ENCODE data around the gene WWOX. TPM values are rescaled to one million over a fixed set of nuclear protein-coding genes. Genes with fewer than 3 reads are reported as not detected.

WWOX gene
- total RNA-seq, 1 donor from 2014 or later = 106 TPM

DNA sequence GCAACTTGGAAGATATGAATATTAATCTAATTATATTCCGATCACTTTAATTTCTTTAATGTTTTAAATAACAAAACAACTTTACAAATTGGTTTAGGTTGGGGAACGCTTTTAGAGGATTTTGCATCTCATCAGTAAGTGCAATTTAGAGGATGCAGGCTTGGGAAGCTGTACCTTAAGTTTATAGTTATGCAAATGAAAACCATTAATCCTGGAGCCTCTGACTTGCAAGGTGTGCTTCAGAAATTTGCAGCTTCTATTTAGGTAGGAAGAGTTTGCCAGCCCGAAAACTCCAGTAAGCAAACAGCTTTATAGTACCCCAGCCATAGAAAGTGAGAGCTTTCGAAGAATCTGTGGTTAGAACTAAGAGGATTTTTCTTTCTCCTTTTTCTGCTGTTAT lies 954.1 kb downstream of the WWOX start:
- no peaks in the 10 kb centered on the region for H3K4me1 ChIP-seq
- H3K4me3 ChIP-seq = no peak overlapping the region
- no peaks in the 10 kb centered on the region for H3K27me3 ChIP-seq
- intact Hi-C loops (cut with DNase I) = no loop called here
- H3K27ac ChIP-seq = no peak overlapping the region
- H3K36me3 ChIP-seq = no peaks in the 10 kb centered on the region
- TF ChIP-seq, protein P1, sequence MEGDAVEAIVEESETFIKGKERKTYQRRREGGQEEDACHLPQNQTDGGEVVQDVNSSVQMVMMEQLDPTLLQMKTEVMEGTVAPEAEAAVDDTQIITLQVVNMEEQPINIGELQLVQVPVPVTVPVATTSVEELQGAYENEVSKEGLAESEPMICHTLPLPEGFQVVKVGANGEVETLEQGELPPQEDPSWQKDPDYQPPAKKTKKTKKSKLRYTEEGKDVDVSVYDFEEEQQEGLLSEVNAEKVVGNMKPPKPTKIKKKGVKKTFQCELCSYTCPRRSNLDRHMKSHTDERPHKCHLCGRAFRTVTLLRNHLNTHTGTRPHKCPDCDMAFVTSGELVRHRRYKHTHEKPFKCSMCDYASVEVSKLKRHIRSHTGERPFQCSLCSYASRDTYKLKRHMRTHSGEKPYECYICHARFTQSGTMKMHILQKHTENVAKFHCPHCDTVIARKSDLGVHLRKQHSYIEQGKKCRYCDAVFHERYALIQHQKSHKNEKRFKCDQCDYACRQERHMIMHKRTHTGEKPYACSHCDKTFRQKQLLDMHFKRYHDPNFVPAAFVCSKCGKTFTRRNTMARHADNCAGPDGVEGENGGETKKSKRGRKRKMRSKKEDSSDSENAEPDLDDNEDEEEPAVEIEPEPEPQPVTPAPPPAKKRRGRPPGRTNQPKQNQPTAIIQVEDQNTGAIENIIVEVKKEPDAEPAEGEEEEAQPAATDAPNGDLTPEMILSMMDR (IDR thresholded peaks at IDR 0.05) = no peak
- no peak for DNase-seq (ENCODE audit: low spot score in 2 of 2)
- H3K9me3 ChIP-seq = no peaks in the 10 kb centered on the region

DNA sequence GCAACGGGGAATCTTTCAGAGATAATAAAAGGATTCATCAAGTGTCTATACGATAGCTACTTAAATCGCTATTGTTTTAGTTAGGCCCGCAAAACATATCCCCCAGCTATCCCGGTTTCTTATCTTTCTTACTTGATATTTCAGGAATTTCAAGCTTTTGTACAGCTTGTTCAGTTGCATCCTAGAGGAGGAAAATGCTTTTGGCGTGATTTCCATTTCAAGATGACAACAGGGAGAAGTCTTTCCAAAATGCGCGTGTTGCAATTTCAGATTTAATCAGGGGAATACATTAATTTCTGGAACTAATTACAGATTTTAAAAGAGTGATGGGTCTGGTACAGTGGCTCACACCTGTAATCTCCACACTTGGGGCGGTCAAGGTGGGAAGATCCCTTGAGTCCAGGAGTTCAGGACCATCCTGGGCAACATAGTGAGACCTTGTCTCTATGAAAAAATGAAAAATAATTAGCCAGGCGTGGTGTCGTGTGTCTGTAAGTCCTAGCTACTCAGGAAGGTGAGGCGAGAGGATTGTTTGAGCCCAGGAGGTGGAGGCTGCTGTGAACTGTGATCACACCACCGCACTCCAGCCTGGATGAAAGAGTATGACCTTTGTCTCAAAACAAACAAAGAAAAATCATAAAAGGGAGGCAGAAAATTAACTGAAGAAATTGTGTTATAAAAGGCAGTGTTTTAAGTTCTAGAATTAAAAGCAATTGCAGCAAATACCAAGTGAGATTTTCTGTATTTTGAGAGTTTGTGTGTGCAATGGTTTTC lies 954.9 kb downstream of the WWOX start:
- H3K9me3 ChIP-seq = no peaks in the 10 kb centered on the region
- no peaks in the 10 kb centered on the region for H3K4me1 ChIP-seq
- H3K27me3 ChIP-seq = no peaks in the 10 kb centered on the region
- H3K36me3 ChIP-seq = no peaks in the 10 kb centered on the region
- intact Hi-C loops (cut with DNase I) = no loop called here
- TF ChIP-seq, protein P1 (IDR thresholded peaks at IDR 0.05) = no peak
- no peak for DNase-seq (ENCODE audit: low spot score in 2 of 2)
- no peak overlapping the region for H3K27ac ChIP-seq
- H3K4me3 ChIP-seq = no peak overlapping the region

DNA sequence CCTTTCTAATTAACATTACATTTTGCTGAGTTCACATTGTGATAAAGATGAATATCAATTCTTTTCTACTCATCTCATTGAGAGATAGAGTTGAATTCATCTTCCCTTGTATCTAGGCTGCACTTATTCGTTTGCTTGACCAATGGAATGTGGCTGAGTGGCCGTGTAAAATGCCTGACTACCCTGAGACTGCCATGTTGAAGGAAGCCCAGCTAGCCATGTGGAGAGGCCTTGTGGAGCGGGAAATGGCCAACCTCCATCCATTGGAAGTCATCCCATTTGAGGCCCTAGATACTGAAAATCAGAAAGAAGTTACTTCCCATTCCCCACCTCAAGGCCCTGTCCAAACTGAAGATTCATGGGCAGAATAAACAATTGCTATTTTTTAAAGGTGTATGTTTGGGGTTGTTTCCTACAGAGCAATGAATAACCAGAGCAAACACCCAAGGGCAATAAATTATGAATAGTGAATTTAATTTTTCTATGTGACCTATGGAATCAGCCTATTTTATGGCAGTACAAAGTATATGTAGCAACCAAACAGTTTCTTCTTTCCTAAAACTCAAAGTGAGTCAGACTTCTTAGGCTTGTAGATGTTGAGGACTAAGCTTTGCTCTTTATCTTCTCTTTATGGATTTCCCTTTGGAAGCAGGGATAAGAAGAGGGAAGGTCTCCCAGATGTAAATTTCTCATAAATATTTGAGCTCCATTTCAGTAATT lies 956.0 kb downstream of the WWOX start:
- DNase-seq (ENCODE audit: low spot score in 2 of 2) = no peak
- Histone ChIP-seq H3K4me1 (no peaks in the 10 kb centered on the region), H3K4me3 (no peak overlapping the region), H3K27ac (no peak overlapping the region), H3K36me3 (no peaks in the 10 kb centered on the region), H3K9me3 (no peaks in the 10 kb centered on the region), H3K27me3 (no peaks in the 10 kb centered on the region)
- TF ChIP-seq, protein P1 (IDR thresholded peaks at IDR 0.05) = no peak
- intact Hi-C loops (cut with DNase I) = no loop called here

DNA sequence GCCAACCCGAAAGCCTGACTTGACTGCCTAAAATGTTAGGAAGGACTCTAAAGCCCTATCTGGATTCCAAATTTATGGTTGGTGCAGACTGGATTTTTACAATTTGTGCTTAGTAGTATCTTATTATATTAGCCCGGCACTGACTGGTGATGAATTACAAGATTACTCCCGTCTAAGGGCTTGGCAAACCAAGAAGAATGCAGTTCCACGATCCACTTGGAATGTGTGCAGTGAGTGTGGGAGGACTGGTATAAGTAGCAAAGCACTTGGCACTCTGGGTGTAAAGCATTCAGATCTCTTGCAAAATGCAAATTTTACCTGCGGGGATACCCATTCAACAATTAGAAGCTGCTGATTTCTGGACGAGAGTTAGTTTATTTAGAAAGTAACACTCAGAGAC lies 961.7 kb downstream of the WWOX start:
- no peaks in the 10 kb centered on the region for H3K9me3 ChIP-seq
- TF ChIP-seq, protein P1 (IDR thresholded peaks at IDR 0.05) = no peak
- no peak for DNase-seq (ENCODE audit: low spot score in 2 of 2)
- intact Hi-C loops (cut with DNase I) = no loop called here
- H3K4me1 ChIP-seq = no peaks in the 10 kb centered on the region
- H3K36me3 ChIP-seq = no peaks in the 10 kb centered on the region
- H3K27me3 ChIP-seq = no peaks in the 10 kb centered on the region
- H3K4me3 ChIP-seq = no peak overlapping the region
- no peak overlapping the region for H3K27ac ChIP-seq

DNA sequence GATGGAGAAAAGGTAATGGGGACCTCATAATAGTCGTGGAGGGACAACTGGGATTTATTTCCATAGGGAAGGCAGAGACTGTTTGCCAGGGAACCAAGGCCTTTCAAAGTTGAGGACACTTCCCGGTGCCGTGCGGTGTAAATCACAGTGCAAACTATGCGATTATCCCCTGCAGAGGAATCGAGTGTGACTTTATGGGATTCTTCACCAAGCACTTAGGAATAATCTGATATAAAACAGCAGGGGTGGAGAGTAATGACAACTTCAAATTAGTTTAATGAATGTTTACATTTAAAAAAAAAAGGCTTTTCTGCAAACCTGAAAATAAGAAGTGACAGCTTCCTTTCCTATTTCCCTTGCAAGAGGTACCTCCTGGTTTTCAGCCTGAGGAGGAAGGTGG lies 962.9 kb downstream of the WWOX start:
- intact Hi-C loops (cut with DNase I) = no loop called here
- Histone ChIP-seq H3K27me3 (no peaks in the 10 kb centered on the region), H3K9me3 (no peaks in the 10 kb centered on the region), H3K4me3 (no peak overlapping the region), H3K4me1 (no peaks in the 10 kb centered on the region), H3K36me3 (no peaks in the 10 kb centered on the region), H3K27ac (no peak overlapping the region)
- TF ChIP-seq, protein P1 (IDR thresholded peaks at IDR 0.05) = no peak
- no peak for DNase-seq (ENCODE audit: low spot score in 2 of 2)
